SK-N-DZ (cell line): ENCODE measurements around the gene GARIN5A.
"Not testable (repeated sequence)": the region's sequence is repeated elsewhere in the genome, so short reads cannot be mapped to it uniquely, and the experiment has no call there.

Source experiments
- DNase-seq: peaks from one replicate; pipeline ENCODE4 v3.0.0-alpha.2; 2015; ENCODE audit warnings: low spot score

Gene GARIN5A

DNA sequence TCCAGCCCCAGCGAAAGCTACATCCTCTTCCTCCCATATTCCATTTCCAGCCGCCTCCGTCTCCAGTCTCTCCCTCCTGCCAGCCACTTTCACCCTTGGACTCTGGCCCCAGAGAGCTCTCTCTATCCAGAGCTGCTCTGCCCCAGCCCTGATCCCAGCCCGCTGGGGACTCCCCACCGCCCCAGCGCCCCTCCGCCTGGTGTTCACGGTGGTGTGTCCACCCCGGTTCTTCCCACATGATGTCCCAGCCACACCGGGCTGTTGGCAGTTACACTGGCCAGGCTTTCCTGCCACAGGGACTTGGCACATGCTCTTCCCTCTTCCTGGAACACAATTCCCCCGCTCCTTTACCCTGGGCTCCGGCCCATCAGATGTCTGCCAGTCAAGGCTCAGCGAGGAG, 11.6 kb downstream of the GARIN5A start:
- no peak for DNase-seq

DNA sequence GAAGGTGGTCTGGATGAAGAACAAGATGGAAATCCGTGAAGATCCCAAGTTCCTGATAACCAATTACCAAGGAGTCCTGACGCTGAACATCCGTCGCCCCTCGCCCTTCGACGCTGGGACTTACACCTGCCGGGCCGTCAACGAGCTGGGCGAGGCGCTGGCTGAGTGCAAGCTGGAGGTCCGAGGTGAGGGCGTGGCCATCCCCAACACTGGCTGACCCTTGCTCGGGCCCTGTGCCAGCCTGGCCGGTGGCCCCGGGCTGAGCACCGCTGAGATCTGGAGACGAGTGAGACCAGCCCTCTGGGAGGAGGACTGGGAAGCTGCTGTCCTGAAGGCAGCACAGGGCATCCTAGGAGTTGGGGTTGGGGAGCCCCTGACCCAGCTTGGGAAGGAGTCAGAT, 12.3 kb downstream of the GARIN5A start:
- no peak for DNase-seq

DNA sequence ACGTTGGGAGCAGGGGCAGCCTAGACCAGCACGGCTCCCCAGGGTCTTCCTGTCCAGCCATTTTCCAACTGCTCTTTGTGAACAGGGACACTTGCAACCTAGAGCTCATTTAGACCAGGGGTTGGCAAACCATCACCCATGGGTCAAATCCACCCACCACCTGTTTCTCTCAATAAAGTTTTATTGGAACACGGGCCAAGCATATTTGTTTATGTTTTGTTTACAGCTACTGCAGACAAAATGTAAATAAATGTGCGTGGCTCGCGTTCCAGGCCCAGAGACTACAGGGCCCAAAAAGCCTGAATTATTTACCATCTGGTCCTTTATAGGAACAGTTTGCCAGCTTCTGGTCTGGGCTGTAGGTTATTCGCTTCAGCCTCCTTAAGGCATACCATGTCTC, 13.7 kb downstream of the GARIN5A start:
- DNase-seq = no peak

DNA sequence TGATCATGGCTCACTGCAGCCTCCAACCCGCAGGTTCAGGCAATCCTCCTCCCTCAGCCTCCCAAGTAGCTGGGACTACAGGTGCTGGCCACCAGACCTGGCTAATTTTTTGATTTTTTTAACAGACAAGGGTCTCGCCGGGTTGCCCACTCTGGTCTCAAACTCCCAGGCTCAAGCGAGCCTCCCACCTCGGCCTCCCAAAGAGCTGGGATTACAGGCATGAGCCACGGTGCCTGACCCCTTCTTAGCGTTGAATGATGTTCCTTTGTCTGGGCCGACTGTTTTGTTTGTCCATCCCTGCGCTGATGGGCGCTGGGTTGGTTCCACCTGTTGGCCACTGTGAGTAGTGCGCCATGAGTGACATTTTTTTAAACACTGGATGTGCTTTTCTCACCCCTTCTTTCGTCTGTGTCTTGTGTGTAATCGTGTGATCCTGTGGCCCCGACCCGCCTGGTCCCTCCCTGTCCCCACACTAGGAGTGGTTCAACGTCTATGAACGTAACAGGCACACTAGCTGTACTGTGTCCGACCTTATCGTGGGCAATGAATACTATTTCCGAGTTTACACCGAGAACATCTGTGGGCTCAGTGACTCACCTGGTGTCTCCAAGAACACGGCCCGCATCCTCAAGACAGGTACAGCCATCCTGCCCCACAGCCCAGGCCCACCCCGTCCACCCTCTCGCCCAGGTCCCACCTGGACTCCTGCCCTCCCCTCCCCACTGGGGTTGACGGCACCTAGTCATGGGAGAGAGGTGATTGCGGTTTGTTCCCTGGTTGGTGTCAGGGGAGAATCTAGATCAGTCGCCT, 15.4 kb downstream of the GARIN5A start:
- DNase-seq = peak; percentile 57

DNA sequence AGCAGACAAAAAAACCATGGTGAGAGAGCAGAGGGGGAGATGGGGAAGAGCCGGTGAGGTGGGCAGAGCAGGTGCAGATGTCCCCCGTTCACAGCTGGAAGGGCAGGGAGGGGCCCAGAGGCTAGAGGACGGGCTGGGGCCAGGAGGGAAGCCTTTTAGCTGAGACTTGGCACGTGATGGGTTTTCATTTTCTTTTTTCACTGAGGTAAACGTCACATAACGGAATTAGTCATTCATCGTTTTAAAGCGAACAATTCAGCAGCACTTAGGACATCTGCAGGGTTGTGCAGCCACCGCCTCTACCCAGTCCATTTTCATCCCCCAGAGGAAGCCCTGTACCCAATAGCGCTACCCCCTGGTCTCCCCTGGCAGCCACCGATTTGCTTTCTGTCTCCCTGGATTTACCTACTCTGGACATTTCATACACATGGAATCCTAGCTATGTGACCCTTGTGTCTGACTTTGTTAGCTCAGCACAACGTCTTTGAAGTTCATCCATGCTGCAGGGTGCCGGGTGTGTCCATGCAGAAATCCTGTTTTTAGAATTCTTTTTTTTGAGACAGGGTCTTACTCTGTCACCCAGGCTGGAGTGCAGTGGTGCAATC, 16.4 kb downstream of the GARIN5A start:
- no peak for DNase-seq

DNA sequence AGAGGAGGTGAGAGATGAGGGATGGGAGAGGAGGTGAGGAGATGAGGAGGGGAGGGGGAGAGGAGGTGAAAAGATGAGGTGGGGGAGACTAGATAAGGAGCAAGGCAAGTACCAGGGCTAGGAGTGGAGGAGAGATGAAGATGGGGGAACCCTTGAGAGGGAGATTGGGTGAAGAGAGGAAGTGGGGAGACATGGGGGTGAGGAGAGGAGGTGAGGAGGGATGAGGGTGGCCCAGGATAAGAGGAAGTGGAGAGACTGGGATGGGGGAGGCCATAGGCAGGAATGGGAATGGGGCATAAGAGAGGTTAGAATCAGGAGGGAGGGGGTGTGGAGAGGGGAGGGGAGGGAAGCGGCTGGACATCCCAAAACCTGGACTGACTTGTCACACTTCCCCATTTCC, 17.0 kb downstream of the GARIN5A start:
- no peak for DNase-seq

DNA sequence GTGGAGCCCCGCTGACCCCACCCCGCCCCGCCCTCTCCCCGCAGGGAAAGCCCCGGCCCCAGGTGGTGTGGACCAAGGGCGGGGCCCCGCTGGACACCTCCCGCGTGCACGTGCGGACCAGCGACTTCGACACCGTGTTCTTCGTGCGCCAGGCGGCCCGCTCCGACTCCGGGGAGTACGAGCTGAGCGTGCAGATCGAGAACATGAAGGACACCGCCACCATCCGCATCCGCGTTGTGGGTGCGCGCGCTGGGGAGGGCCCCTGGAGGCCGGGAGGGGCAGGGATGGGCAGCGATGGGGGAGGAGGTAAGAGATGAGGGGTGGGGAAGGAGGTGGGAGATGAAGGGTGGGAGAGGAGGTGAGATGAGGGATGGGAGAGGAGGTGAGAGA, 17.6 kb downstream of the GARIN5A start:
- no peak for DNase-seq

DNA sequence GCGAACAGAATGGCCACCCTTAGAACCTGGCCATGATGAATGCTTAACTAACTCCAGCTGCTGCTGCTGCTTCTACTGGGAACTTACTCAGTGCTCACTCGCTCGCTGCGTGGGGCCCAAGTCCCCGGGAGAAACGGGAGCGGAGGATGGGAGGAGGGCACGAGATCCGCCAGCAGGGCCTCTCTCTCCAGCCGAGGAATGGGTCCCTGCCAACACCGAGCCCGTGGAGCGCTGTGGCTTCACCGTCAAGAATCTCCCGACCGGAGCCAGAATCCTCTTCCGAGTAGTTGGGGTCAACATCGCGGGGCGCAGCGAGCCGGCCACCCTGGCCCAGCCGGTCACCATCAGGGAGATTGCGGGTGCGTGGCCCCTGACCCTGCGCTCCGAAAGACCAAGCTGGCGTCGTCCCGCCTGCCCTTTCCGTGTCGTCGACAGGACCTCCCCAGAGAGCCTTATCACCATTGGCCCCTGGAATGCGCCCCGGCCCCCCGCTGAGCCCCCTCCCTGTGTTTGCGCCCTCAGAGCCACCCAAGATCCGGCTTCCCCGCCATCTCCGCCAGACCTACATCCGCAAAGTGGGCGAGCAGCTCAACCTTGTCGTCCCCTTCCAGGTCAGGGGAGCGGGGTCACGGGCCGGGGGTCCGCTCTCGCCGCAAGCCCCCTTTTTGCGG, 18.1 kb downstream of the GARIN5A start:
- no peak for DNase-seq

DNA sequence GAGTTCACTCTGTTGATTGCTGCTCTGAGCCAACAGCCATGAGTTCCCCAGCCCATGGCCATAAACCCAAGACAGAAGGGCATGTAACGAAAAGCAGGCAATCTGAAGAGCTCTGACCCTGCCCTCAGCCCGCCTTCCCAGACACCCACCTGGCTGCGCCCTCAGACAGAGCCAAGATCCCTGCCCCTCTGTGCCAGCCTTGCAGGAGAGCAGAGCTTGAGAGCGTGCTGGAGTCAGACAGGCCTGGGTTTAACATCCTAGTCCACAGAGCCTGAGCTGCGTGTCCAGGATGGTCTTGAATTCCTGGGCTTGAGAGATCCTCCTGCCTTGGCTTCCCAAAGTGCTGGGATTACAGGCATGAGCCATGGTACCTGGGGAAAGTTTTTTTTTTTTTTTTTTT, 19.3 kb downstream of the GARIN5A start:
- no peak for DNase-seq

DNA sequence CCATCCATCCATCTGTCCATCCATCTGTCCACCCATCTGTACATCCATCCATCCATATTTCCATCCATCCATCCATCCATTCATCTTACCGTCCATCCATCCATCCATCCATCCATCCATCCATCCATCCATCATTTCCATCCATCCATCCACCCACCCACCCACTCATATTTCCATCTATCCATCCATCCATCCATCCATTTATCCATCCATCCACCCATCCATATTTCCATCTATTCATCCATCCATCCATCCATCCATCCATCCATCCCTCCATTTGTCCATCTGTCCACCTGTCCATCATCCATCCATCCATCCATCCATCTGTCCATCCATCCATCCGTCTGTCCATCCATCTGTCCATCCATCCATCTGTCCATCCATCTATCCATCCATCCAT, 20.7 kb downstream of the GARIN5A start:
- DNase-seq = no peak

DNA sequence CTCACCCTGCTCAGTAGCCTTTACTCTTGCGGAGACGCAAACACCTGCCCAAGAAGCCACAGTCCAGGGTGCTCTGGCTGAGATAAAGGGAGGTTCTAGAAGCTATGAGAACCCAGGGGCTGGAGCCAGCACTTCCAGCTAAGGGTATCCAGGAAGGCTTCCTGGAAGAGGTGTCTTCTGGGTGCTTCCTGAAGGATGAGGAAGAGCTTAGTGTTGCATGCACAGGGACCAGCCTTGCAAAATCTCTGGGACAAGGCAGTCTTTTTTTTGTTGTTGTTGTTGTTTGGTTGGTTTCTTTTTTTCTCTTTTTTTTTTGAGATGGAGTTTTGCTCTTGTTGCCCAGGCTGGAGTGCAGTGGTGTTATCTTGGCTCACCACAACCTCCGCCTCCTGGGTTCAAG, 23.4 kb downstream of the GARIN5A start:
- no peak for DNase-seq

DNA sequence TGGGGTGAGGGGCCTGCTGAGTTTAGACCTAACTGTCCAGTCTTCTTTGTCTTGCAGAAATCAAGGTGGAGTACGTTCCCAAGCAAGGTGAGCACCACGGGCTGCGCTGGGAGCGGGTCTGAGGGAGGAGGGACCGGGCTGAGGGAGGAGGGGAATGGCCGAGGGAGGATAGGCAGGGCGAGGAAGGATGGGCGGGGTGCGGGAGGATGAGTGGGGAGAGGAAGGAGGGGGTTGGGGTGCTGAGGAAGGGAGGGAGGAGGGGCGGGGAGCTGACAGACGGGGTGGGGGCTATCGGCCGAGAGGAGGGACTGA, 25.5 kb downstream of the GARIN5A start:
- no peak for DNase-seq

DNA sequence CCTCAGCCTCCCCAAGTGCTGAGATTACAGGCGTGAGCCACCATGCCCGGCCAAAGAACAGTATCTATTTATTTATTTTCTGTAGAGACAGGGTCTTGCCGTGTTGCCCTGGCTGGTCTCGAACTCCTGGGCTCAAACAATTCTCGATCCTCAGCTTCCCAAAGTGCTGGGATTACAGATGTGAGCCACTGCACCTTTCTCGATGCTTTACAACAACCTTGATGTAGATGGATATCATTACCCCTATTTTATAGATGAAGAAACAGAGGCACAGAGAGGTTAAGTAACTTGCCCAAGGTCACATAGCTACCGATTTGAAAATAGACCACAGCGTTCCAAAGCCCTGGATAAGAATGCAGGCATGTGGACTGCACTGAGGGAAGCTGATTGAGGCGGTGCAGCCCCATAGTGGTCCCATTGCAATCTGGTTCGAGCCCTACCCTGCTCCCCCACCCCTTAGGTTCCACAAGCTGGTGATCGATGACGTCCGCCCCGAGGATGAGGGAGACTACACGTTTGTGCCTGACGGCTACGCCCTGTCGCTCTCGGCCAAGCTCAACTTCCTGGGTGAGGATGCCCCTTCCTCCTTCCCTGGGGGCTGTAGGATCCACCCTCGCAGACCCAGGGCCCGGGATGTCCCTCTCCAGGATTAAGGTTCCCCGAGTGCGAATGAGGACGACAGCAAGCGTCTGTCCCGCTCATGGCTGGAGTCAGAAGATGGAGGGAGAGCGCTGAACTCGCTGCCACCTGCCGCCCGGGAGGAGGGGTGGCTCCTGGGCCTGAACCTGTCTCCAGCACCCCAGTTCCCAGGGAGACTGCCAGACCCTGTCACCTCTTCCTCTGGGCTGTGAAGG, 26.1 kb downstream of the GARIN5A start:
- DNase-seq = no peak

DNA sequence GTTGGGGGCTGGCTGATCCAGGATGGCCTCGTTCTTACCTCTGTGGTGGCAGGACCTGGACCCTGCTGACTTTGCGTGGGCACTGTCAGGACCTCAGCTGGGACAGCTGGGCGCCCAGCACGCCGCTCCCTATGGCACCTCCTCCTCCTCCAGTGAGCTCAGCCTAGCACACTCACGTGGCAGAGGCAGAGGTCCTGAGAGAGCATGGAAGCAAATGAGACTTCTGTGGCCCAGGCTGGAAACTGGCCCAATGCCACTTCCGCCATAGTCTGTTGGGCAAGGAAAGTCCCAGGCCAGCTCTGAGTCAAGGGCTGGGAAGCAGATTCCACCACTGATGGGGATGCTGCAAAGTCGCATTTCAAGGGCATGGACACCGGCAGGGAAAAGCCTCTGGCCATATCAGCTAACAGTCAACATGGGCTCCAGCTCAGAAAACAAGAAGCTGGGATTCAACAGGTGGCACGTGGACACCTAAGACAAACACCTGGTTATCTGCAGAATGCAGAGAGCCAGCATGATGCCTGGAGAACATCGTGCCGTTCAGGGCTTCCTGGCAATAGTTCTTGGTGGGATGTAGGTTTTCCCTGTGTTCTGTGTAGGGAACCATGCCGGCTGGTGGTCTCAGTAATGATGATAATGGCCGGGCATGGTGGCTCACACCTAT, 27.3 kb downstream of the GARIN5A start:
- no peak for DNase-seq

DNA sequence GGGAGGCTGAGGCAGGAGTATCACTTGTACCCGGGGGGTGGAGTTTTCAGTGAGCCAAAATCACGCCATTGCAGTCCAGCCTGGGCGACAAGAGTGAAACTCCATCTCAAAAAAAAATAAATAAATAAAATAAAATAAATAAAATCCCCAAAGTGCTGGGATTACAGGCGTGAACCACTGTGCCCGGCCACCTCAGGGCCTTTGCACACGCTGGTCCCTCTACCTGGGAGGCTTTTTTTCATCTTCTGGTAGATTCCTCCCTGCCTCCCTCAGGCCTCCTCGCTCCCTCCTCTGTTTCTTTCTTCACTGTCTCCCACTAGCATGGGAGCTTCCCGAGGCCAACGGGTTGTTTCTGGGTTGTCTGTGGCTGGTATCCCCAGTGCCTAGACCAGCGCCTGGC, 28.9 kb downstream of the GARIN5A start:
- DNase-seq = no peak

DNA sequence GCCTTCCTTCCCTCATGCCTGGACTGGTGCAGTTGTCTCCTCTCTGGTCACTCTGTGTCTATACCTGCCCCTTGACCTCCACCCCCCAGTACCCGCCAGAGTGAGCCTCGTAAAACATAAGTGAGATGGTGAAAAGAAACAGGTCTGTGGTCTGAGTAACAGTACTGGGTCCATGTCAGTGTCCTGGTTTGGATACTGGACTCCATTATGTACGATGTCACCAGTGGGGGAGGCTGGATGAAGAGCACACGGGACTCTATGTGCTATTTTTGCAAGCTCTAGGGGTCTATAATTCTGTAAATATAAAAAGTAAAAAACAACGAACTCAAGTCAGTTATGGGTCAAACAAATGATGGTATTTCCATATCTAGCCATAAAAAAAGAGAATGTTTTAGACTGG, 29.6 kb downstream of the GARIN5A start:
- DNase-seq = no peak

DNA sequence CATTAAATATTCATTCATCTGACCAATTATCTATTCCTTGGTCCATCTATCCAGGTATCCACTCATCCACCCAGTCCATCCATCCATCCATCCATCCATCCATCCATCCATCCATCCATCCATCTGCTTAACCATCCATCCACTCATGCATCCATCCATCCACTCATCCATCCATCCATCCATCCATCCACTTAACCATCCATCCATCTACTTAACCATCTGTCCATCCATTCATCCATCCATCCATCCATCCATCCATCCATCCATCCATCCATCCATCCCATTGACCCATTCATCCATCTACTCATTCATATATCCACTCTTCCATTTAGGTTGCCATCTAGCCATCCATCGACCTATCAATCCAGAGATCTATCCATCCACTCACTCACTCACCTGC, 32.6 kb downstream of the GARIN5A start:
- DNase-seq = no peak

DNA sequence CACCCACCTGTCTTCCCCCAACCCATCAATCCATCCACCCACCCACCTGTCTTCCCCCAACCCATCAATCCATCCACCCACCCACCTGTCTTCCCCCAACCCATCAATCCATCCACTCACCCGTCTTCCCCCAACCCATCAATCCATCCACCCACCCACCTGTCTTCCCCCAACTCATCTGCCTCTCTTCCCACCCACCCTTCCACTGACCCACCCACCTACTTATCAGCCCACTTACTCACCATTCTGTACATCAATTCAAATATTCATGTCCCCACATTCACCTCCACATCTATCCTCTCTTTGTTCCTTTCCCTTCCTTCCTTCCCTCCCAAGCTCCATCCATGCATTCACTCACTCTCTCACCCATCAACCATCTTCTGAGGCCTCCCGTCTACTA, 37.5 kb downstream of the GARIN5A start:
- not testable (repeated sequence) for DNase-seq

DNA sequence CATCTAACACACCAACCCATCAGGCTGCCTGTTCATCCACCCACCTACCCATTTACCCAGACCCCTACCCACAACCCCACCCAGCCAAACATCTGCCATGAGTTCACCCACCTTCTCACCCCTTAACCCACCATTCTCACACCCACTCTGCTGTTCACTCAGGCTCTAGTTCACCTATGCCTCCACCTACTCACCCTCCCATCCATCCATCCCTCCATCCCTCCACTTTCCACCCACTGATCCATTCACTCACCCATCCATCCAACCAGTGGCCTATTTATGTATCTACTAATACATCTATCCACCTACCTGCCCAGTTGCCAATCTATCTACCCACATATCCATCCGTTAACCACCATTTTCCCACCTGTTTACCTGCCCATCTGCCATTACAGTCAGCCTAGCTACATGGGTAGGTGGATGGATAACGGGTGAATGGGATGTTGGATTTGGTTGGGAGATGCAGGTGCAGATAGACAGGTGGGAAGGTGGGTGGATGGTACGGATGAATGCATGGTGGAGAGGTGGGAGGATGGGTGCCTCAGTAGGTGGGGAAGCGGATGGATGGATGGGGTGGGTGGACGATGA, 38.7 kb downstream of the GARIN5A start:
- no peak for DNase-seq

DNA sequence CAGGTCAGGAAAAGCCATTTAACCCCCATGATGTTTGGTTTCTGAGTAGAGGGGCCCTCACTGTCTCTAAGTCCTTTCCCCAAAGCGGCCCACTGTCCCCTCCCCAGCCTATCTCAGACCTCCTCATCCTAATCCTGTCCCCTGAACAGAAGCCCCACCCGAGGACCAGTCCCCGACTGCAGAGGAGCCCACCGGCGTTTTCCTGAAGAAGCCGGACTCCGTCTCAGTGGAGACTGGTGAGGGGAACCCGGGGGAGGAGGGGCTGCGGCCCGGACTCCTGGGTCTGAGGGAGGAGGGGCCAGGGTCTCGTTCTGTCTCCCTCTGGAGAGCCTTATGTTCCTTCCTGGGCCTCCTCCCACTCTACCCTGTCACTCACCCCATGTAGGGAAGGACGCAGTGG, 41.0 kb downstream of the GARIN5A start:
- no peak for DNase-seq

DNA sequence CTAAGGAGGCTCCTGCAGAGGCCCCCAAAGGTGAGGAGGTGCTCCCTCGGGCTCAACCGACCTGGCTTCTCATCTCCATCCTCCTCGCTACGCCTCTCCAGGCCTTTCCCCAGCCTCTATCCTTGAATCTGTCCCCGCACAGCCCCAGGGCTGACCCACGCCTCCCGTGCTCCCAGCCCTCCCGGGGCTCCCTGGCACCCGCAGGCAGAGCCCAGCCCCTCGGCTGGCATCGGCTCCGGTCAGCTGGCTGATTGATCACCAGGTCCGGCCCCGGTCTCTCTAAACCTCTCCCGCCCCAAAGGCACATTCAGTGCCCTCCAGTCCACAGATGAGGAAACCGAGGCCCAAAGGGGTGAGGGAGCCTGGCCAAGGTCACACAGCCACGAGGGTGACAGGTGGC, 41.4 kb downstream of the GARIN5A start:
- DNase-seq = no peak
